Right lobe of liver (tissue), 4 donors: Measurements from ENCODE around the gene EML4.

ENCODE experiments used
- POLR2A ChIP-seq: fragments of 450-650 bp; IDR thresholded peaks from one replicate; pipeline ENCODE4 v1.6.1; 2017; ENCODE audit warnings: antibody characterized with exemption, mild to moderate bottlenecking
- TF ChIP-seq, protein P1 (sequence below), 4 donors: fragments of 200-600 bp in 3 of 4; fragments of 450-650 bp in 1 of 4; IDR thresholded peaks; one replicate each; pipeline versions ENCODE4 v1.5.1 to v1.8.0; 2016 to 2022; ENCODE audit warnings: antibody characterized with exemption in 4 of 4, mild to moderate bottlenecking in 2 of 4
- donor health status: DM: no; HTN: no; CAD: no.
- donor health status: DM: no; HTN: no; CAD: no.
- donor health status: DM: no; HTN: yes; CAD: no.

- TF ChIP-seq, protein P1, sequence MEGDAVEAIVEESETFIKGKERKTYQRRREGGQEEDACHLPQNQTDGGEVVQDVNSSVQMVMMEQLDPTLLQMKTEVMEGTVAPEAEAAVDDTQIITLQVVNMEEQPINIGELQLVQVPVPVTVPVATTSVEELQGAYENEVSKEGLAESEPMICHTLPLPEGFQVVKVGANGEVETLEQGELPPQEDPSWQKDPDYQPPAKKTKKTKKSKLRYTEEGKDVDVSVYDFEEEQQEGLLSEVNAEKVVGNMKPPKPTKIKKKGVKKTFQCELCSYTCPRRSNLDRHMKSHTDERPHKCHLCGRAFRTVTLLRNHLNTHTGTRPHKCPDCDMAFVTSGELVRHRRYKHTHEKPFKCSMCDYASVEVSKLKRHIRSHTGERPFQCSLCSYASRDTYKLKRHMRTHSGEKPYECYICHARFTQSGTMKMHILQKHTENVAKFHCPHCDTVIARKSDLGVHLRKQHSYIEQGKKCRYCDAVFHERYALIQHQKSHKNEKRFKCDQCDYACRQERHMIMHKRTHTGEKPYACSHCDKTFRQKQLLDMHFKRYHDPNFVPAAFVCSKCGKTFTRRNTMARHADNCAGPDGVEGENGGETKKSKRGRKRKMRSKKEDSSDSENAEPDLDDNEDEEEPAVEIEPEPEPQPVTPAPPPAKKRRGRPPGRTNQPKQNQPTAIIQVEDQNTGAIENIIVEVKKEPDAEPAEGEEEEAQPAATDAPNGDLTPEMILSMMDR (IDR thresholded peaks at IDR 0.05): no peak
- TF ChIP-seq POLR2A: no peak
Observed at GRCh38 chr2:42288811-42289210, 119.7 kb downstream of the EML4 start.
